ENCODE measurements around the gene ADRA2A. TPM values are rescaled to one million over a fixed set of nuclear protein-coding genes. Genes with fewer than 3 reads are reported as not detected.

The ADRA2A gene
- total RNA-seq, 1 experiment from 2014 or later = 0.05 TPM

DNA sequence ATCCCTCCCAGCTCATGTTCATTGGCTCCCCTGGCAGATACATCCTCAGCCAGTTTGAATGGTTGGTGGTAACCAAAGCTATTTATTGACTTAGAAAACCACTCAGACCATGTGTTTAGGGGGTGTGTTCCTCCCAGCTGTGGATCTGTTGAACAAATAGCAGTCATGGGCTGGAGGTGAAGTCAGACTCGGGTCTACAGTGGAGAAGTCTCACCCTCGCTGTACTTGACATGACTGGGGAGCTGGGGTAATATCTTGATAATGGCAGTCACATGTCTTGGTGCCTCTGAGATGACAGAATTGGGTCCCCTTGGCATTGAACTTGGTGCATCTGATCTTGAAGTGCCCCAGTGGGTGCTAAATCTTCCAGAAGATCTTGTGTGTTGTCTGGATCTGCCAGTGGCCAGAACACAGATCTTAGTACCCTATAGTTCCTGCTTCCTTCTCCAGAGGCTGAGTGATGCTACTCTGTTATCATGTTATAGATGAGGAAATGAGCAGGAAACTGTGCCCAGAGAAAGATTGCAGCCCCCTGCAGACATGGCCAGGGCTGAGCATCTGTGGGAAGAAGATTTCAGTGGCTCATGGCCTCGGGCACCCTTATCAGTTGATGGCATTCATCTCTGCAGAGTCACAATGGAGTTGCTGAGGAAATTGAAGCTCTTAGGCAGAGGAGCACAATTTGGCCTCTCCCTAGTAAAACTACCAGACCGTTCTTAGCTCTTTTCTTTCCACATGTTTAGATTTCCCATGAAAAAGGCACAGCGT is 50.4 kb downstream of the ADRA2A start:
- ChIA-PET POLR2A (no interaction called here), CTCF (no interaction called here)
- intact Hi-C loops (cut with micrococcal nuclease; ENCODE audit: unreplicated experiment) (no loop called here), in situ Hi-C loops (cut with HindIII; ENCODE audit: low pct_unique_long_range_greater_than_20kb, low sequenced_read_pairs) (no loop called here)
- Histone ChIP-seq H3K4me3 (ENCODE audit: low read depth in 2 of 2, low read length in 2 of 2) (no peak overlapping the region), H3K27me3 (ENCODE audit: control insufficient read depth, insufficient read depth, low read length) (peaks cover 12% of the 10 kb centered on the region; the same call in 1 of the 2 replicates), H3K9me3 (ENCODE audit: control insufficient read depth, insufficient read depth, low read depth, low read length) (no peaks in the 10 kb centered on the region), H3K36me3 (ENCODE audit: control insufficient read depth, insufficient read depth, low read length) (no peaks in the 10 kb centered on the region), H3K4me1 (ENCODE audit: control insufficient read depth, insufficient read depth, low read length) (no peaks in the 10 kb centered on the region), H3K27ac (ENCODE audit: low read length) (no peak overlapping the region)
- no peak for ATAC-seq
- no TSS peak for BruUV-seq (replicated peaks)
- no peak for DNase-seq (ENCODE audit: low read depth, low spot score)
- TF ChIP-seq, protein P1, sequence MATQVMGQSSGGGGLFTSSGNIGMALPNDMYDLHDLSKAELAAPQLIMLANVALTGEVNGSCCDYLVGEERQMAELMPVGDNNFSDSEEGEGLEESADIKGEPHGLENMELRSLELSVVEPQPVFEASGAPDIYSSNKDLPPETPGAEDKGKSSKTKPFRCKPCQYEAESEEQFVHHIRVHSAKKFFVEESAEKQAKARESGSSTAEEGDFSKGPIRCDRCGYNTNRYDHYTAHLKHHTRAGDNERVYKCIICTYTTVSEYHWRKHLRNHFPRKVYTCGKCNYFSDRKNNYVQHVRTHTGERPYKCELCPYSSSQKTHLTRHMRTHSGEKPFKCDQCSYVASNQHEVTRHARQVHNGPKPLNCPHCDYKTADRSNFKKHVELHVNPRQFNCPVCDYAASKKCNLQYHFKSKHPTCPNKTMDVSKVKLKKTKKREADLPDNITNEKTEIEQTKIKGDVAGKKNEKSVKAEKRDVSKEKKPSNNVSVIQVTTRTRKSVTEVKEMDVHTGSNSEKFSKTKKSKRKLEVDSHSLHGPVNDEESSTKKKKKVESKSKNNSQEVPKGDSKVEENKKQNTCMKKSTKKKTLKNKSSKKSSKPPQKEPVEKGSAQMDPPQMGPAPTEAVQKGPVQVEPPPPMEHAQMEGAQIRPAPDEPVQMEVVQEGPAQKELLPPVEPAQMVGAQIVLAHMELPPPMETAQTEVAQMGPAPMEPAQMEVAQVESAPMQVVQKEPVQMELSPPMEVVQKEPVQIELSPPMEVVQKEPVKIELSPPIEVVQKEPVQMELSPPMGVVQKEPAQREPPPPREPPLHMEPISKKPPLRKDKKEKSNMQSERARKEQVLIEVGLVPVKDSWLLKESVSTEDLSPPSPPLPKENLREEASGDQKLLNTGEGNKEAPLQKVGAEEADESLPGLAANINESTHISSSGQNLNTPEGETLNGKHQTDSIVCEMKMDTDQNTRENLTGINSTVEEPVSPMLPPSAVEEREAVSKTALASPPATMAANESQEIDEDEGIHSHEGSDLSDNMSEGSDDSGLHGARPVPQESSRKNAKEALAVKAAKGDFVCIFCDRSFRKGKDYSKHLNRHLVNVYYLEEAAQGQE (IDR thresholded peaks at IDR 0.05; ENCODE audit: insufficient read depth in 1 of 2, low read depth in 2 of 2, low read length in 1 of 2) = no peak
- TF ChIP-seq POLR2AphosphoS5 (IDR thresholded peaks at IDR 0.05; ENCODE audit: low read depth, low read length) (no peak), SIN3A (IDR thresholded peaks at IDR 0.05; ENCODE audit: borderline replicate concordance, insufficient read depth, low read depth, low read length) (no peak), TCF7L2 (IDR thresholded peaks at IDR 0.05; ENCODE audit: low read depth, low read length) (no peak)
- TF ChIP-seq, protein P2, sequence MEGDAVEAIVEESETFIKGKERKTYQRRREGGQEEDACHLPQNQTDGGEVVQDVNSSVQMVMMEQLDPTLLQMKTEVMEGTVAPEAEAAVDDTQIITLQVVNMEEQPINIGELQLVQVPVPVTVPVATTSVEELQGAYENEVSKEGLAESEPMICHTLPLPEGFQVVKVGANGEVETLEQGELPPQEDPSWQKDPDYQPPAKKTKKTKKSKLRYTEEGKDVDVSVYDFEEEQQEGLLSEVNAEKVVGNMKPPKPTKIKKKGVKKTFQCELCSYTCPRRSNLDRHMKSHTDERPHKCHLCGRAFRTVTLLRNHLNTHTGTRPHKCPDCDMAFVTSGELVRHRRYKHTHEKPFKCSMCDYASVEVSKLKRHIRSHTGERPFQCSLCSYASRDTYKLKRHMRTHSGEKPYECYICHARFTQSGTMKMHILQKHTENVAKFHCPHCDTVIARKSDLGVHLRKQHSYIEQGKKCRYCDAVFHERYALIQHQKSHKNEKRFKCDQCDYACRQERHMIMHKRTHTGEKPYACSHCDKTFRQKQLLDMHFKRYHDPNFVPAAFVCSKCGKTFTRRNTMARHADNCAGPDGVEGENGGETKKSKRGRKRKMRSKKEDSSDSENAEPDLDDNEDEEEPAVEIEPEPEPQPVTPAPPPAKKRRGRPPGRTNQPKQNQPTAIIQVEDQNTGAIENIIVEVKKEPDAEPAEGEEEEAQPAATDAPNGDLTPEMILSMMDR (IDR thresholded peaks at IDR 0.05) = no peak

DNA sequence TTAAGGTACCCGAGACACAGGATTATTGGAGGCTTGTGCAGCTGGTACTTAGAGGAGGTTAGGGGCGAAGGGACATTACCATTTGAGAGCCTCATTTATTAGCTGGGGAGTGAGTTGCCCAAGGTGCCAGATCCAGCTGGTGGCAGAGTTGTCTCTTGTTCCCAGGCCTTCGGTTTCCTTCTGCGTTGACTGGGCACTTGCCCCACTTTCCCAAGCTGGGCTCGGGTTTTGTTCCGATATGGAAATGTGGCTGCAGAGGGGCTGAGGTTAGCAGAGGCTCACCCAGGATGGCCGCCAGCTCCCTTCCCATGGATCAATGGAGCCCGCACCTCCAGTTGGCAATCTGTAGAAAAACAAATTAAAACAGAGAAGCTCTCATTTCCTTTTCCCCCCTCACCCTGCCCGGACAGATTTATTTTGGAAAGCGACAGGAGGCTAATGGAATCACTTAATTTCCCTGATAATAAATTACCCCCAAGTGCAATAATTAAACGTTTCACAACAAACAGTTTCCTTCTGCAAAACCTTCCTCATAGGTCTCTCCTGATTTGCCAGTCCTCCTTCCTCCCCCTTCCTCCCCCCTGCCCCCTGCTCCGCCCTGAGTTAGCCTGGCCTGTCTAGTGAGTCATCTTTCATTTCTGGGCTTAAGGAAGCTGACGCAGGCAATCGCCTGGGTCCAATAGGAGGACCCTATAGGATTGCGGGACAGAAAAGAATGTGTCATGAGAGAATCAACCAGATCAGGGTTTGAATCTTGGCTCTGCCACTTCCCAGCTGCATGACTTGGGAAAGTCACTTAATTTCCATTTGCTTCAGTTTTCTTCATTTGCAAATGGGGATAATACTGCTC is 51.7 kb downstream of the ADRA2A start:
- POLR2A ChIA-PET = interaction anchor here (0.6 kb wide), 1 partner anchor 19 kb away, joined by 9 read pairs; no protein-coding TSS in a partner anchor
- Histone ChIP-seq H3K27ac (ENCODE audit: low read length) (no peak overlapping the region), H3K27me3 (ENCODE audit: control insufficient read depth, insufficient read depth, low read length) (peaks cover 12% of the 10 kb centered on the region; the same call in 1 of the 2 replicates), H3K4me1 (ENCODE audit: control insufficient read depth, insufficient read depth, low read length) (no peaks in the 10 kb centered on the region), H3K36me3 (ENCODE audit: control insufficient read depth, insufficient read depth, low read length) (no peaks in the 10 kb centered on the region), H3K9me3 (ENCODE audit: control insufficient read depth, insufficient read depth, low read depth, low read length) (no peaks in the 10 kb centered on the region), H3K4me3 (ENCODE audit: low read depth in 2 of 2, low read length in 2 of 2) (no peak overlapping the region)
- CTCF ChIA-PET = no interaction called here
- BruUV-seq (replicated peaks) = no TSS peak
- DNase-seq (ENCODE audit: low read depth, low spot score) = no peak
- ATAC-seq = no peak
- in situ Hi-C loops (cut with HindIII; ENCODE audit: low pct_unique_long_range_greater_than_20kb, low sequenced_read_pairs) = no loop called here
- intact Hi-C loops (cut with micrococcal nuclease; ENCODE audit: unreplicated experiment) = no loop called here
- TF ChIP-seq SIN3A (IDR thresholded peaks at IDR 0.05; ENCODE audit: borderline replicate concordance, insufficient read depth, low read depth, low read length) = no peak
- no peak for TF ChIP-seq TCF7L2 (IDR thresholded peaks at IDR 0.05; ENCODE audit: low read depth, low read length)

Measured in Panc1 (cell line).